ENCODE data around the gene VAMP8. TPM values are rescaled to one million over a fixed set of nuclear protein-coding genes. Genes with fewer than 3 reads are reported as not detected.
A peak's percentile ranks its signal among the peaks of the same experiment; 100 is the strongest.

VAMP8 gene
- total RNA-seq, 1 experiment from 2014 or later: 52.0 TPM

GRCh38 chr2:85560812-85561279 lies 16.5 kb upstream of the VAMP8 start:
- peak overlapping the region; percentile 89 for H3K27ac Mint-ChIP-seq
- peaks cover 7% of the 10 kb centered on the region for H3K36me3 Mint-ChIP-seq
- H3K9me3 Mint-ChIP-seq: no peaks in the 10 kb centered on the region
- H3K27me3 Mint-ChIP-seq (ENCODE audit: low read depth): peaks cover 6% of the 10 kb centered on the region; the same call in 1 of the 2 replicates
- DNase-seq (ENCODE audit: low spot score) (no peak), ATAC-seq (peak; percentile 25)
- CTCF ChIA-PET: interaction anchor here (0.9 to 2.6 kb wide), 7 partner anchors 10 to 375 kb away, joined by 3 to 26 read pairs (median 5); partner anchors contain the start of genes RNF181 and SH2D6
- peaks cover 6% of the 10 kb centered on the region for H3K4me1 Mint-ChIP-seq
- TF ChIP-seq GRHL2 (CRISPR knock-in tag; IDR thresholded peaks at IDR 0.05; ENCODE audit: insufficient replicate concordance, severe bottlenecking) (no peak), PRDM15 (CRISPR knock-in tag; IDR thresholded peaks at IDR 0.05) (no peak), EMX1 (CRISPR knock-in tag; IDR thresholded peaks at IDR 0.05) (no peak), HMGA2 (CRISPR knock-in tag; IDR thresholded peaks at IDR 0.05) (no peak), ZBTB21 (CRISPR knock-in tag; IDR thresholded peaks at IDR 0.05; ENCODE audit: borderline replicate concordance) (no peak), ZNF232 (CRISPR knock-in tag; IDR thresholded peaks at IDR 0.05) (no peak), SMAD3 (CRISPR knock-in tag; IDR thresholded peaks at IDR 0.05; ENCODE audit: borderline replicate concordance) (no peak), ELF4 (CRISPR knock-in tag; IDR thresholded peaks at IDR 0.05; ENCODE audit: low read depth) (no peak), ETV6 (CRISPR knock-in tag; IDR thresholded peaks at IDR 0.05) (no peak), ATF1 (CRISPR knock-in tag; IDR thresholded peaks at IDR 0.05) (no peak), CREB1 (CRISPR knock-in tag; IDR thresholded peaks at IDR 0.05) (no peak), STAT6 (CRISPR knock-in tag; conservative IDR thresholded peaks at IDR 0.05; ENCODE audit: low read depth) (no peak), JAZF1 (CRISPR knock-in tag; IDR thresholded peaks at IDR 0.05) (no peak), CREM (CRISPR knock-in tag; IDR thresholded peaks at IDR 0.05) (no peak), ZMAT4 (CRISPR knock-in tag; IDR thresholded peaks at IDR 0.05) (no peak), USF2 (CRISPR knock-in tag; IDR thresholded peaks at IDR 0.05) (no peak)
- TF ChIP-seq, protein P1, sequence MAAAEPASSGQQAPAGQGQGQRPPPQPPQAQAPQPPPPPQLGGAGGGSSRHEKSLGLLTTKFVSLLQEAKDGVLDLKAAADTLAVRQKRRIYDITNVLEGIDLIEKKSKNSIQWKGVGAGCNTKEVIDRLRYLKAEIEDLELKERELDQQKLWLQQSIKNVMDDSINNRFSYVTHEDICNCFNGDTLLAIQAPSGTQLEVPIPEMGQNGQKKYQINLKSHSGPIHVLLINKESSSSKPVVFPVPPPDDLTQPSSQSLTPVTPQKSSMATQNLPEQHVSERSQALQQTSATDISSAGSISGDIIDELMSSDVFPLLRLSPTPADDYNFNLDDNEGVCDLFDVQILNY (CRISPR knock-in tag; IDR thresholded peaks at IDR 0.05): no peak
- TF ChIP-seq, protein P2, sequence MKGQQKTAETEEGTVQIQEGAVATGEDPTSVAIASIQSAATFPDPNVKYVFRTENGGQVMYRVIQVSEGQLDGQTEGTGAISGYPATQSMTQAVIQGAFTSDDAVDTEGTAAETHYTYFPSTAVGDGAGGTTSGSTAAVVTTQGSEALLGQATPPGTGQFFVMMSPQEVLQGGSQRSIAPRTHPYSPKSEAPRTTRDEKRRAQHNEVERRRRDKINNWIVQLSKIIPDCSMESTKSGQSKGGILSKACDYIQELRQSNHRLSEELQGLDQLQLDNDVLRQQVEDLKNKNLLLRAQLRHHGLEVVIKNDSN (CRISPR knock-in tag; IDR thresholded peaks at IDR 0.05): no peak
- TF ChIP-seq, protein P3, sequence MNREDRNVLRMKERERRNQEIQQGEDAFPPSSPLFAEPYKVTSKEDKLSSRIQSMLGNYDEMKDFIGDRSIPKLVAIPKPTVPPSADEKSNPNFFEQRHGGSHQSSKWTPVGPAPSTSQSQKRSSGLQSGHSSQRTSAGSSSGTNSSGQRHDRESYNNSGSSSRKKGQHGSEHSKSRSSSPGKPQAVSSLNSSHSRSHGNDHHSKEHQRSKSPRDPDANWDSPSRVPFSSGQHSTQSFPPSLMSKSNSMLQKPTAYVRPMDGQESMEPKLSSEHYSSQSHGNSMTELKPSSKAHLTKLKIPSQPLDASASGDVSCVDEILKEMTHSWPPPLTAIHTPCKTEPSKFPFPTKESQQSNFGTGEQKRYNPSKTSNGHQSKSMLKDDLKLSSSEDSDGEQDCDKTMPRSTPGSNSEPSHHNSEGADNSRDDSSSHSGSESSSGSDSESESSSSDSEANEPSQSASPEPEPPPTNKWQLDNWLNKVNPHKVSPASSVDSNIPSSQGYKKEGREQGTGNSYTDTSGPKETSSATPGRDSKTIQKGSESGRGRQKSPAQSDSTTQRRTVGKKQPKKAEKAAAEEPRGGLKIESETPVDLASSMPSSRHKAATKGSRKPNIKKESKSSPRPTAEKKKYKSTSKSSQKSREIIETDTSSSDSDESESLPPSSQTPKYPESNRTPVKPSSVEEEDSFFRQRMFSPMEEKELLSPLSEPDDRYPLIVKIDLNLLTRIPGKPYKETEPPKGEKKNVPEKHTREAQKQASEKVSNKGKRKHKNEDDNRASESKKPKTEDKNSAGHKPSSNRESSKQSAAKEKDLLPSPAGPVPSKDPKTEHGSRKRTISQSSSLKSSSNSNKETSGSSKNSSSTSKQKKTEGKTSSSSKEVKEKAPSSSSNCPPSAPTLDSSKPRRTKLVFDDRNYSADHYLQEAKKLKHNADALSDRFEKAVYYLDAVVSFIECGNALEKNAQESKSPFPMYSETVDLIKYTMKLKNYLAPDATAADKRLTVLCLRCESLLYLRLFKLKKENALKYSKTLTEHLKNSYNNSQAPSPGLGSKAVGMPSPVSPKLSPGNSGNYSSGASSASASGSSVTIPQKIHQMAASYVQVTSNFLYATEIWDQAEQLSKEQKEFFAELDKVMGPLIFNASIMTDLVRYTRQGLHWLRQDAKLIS (CRISPR knock-in tag; IDR thresholded peaks at IDR 0.05; ENCODE audit: borderline replicate concordance): no peak
- TF ChIP-seq, protein P4, sequence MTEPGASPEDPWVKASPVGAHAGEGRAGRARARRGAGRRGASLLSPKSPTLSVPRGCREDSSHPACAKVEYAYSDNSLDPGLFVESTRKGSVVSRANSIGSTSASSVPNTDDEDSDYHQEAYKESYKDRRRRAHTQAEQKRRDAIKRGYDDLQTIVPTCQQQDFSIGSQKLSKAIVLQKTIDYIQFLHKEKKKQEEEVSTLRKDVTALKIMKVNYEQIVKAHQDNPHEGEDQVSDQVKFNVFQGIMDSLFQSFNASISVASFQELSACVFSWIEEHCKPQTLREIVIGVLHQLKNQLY (CRISPR knock-in tag; IDR thresholded peaks at IDR 0.05): no peak
- POLR2A ChIA-PET: interaction anchor here (0.5 to 4.1 kb wide), 13 partner anchors 9 to 219 kb away, joined by 3 to 19 read pairs (median 4); partner anchors contain the start of genes C2orf68, MAT2A and SH2D6
- H3K4me3 Mint-ChIP-seq: peak overlapping the region; percentile 94
